ENCODE results near the gene KIDINS220. TPM values are rescaled to one million over a fixed set of nuclear protein-coding genes. Genes with fewer than 3 reads are reported as not detected.

KIDINS220 gene
- total and polyA plus RNA-seq, 4 donors: 8.1 to 50.9 (median 30.8) TPM

GRCh38 chr2:8862230-8862629 is 24.8 kb upstream of the KIDINS220 start:
- Histone ChIP-seq H3K9ac (ENCODE audit: low read depth in 1 of 2, low read length in 2 of 2) (no peak overlapping the region), H3K4me3 (ENCODE audit: low read depth in 1 of 3, low read length in 3 of 3) (no peak overlapping the region), H3K36me3 (ENCODE audit: control insufficient read depth in 4 of 4, insufficient read depth in 3 of 4, low read depth in 1 of 4, low read length in 3 of 4) (no peaks in the 10 kb centered on the region), H3K27me3 (ENCODE audit: control insufficient read depth in 4 of 4, insufficient read depth in 4 of 4, low read length in 3 of 4) (no peaks in the 10 kb centered on the region), H3K4me1 (ENCODE audit: control insufficient read depth in 4 of 4, insufficient read depth in 4 of 4, low read length in 3 of 4) (no peaks in the 10 kb centered on the region), H3K27ac (ENCODE audit: low read depth in 1 of 2, low read length in 2 of 2) (no peak overlapping the region), H3K9me3 (ENCODE audit: control insufficient read depth in 4 of 4, low read length in 3 of 4) (no peaks in the 10 kb centered on the region)
- DNase-seq (ENCODE audit: low spot score): no peak
- TF ChIP-seq CTCF (IDR thresholded peaks at IDR 0.05; ENCODE audit: low read depth, low read length, missing input control) (no peak), GABPA (IDR thresholded peaks at IDR 0.05 in 1 of 2, conservative IDR thresholded peaks at IDR 0.05 in 1 of 2) (no peak), SP1 (IDR thresholded peaks at IDR 0.05) (no peak), RAD21 (IDR thresholded peaks at IDR 0.05) (no peak), EGR1 (IDR thresholded peaks at IDR 0.05; ENCODE audit: low read depth in 2 of 2) (no peak), RXRA (IDR thresholded peaks at IDR 0.05) (no peak), FOXA2 (IDR thresholded peaks at IDR 0.05) (no peak)
- TF ChIP-seq, protein P1, sequence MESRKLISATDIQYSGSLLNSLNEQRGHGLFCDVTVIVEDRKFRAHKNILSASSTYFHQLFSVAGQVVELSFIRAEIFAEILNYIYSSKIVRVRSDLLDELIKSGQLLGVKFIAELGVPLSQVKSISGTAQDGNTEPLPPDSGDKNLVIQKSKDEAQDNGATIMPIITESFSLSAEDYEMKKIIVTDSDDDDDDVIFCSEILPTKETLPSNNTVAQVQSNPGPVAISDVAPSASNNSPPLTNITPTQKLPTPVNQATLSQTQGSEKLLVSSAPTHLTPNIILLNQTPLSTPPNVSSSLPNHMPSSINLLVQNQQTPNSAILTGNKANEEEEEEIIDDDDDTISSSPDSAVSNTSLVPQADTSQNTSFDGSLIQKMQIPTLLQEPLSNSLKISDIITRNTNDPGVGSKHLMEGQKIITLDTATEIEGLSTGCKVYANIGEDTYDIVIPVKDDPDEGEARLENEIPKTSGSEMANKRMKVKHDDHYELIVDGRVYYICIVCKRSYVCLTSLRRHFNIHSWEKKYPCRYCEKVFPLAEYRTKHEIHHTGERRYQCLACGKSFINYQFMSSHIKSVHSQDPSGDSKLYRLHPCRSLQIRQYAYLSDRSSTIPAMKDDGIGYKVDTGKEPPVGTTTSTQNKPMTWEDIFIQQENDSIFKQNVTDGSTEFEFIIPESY (IDR thresholded peaks at IDR 0.05): no peak
- 85% methylated on average over 7 of the region's 7 CpGs for WGBS

GRCh38 chr2:8861797-8862196 is 24.4 kb upstream of the KIDINS220 start:
- no peak for DNase-seq (ENCODE audit: low spot score)
- no peaks in the 10 kb centered on the region for H3K9me3 ChIP-seq (ENCODE audit: control insufficient read depth in 4 of 4, low read length in 3 of 4)
- H3K9ac ChIP-seq (ENCODE audit: low read depth in 1 of 2, low read length in 2 of 2): no peak overlapping the region
- no peak overlapping the region for H3K27ac ChIP-seq (ENCODE audit: low read depth in 1 of 2, low read length in 2 of 2)
- H3K36me3 ChIP-seq (ENCODE audit: control insufficient read depth in 4 of 4, insufficient read depth in 3 of 4, low read depth in 1 of 4, low read length in 3 of 4): no peaks in the 10 kb centered on the region
- H3K27me3 ChIP-seq (ENCODE audit: control insufficient read depth in 4 of 4, insufficient read depth in 4 of 4, low read length in 3 of 4): no peaks in the 10 kb centered on the region
- TF ChIP-seq TAF1 (conservative IDR thresholded peaks at IDR 0.05) (no peak), EGR1 (IDR thresholded peaks at IDR 0.05; ENCODE audit: low read depth in 2 of 2) (no peak), HNF4A (conservative IDR thresholded peaks at IDR 0.05) (no peak), RXRA (IDR thresholded peaks at IDR 0.05) (no peak), REST (IDR thresholded peaks at IDR 0.05) (no peak), YY1 (IDR thresholded peaks at IDR 0.05) (no peak), RAD21 (IDR thresholded peaks at IDR 0.05) (no peak)
- TF ChIP-seq, protein P1 (IDR thresholded peaks at IDR 0.05): no peak
- TF ChIP-seq, protein P2, sequence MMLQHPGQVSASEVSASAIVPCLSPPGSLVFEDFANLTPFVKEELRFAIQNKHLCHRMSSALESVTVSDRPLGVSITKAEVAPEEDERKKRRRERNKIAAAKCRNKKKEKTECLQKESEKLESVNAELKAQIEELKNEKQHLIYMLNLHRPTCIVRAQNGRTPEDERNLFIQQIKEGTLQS (IDR thresholded peaks at IDR 0.05): no peak
- H3K4me3 ChIP-seq (ENCODE audit: low read depth in 1 of 3, low read length in 3 of 3): no peak overlapping the region
- H3K4me1 ChIP-seq (ENCODE audit: control insufficient read depth in 4 of 4, insufficient read depth in 4 of 4, low read length in 3 of 4): no peaks in the 10 kb centered on the region
- 89% methylated on average over 1 of the region's 1 CpG for WGBS
